ENCODE results near the gene SLC26A3.

- no peak for TF ChIP-seq POLR2AphosphoS5 (IDR thresholded peaks at IDR 0.05; ENCODE audit: low read length)
- TF ChIP-seq CTCF (IDR thresholded peaks at IDR 0.05 in 2 of 3, conservative IDR thresholded peaks at IDR 0.05 in 1 of 3; ENCODE audit: control insufficient read depth in 2 of 3, extremely low read depth in 1 of 3, insufficient read depth in 1 of 3, low read depth in 3 of 3, low read length in 3 of 3): no peak
- TF ChIP-seq SRF (IDR thresholded peaks at IDR 0.05; ENCODE audit: low read depth in 2 of 2, low read length in 2 of 2): no peak
- TF ChIP-seq PRDM15 (CRISPR knock-in tag; IDR thresholded peaks at IDR 0.05): no peak
- TF ChIP-seq EP300 (IDR thresholded peaks at IDR 0.05; ENCODE audit: borderline replicate concordance in 1 of 2, control insufficient read depth in 1 of 2, low read depth in 2 of 2, low read length in 2 of 2): no peak
- no peak for TF ChIP-seq REST (IDR thresholded peaks at IDR 0.05; ENCODE audit: low read depth, low read length)
- TF ChIP-seq EZH2 (IDR thresholded peaks at IDR 0.05; ENCODE audit: borderline replicate concordance, control insufficient read depth, low read depth, low read length): no peak
- no peak for TF ChIP-seq SUZ12 (IDR thresholded peaks at IDR 0.05; ENCODE audit: unreplicated experiment)
- no peak for TF ChIP-seq POLR2A (IDR thresholded peaks at IDR 0.05; ENCODE audit: low read depth, low read length)
- TF ChIP-seq NFIC (IDR thresholded peaks at IDR 0.05; ENCODE audit: low read depth, low read length): no peak
- no peak for TF ChIP-seq NFYA (IDR thresholded peaks at IDR 0.05; ENCODE audit: borderline replicate concordance, low read depth, low read length)
- TF ChIP-seq KDM1A (IDR thresholded peaks at IDR 0.05; ENCODE audit: borderline replicate concordance): no peak
These were observed 14.4 kb downstream of the SLC26A3 start for GRCh38 chr7:107788662-107789061.

Data from GM12878 (cell line).